HG03060 (cell line): ENCODE measurements around the gene POC1B.

Experiments
- ATAC-seq: cut with Tn5 transposase; IDR thresholded peaks from one replicate; pipeline ENCODE4 v1.9.1; 2021; ENCODE audit warnings: low read depth, moderate number of reproducible peaks; ENCODE audit not compliant: unreplicated experiment

The POC1B gene

DNA sequence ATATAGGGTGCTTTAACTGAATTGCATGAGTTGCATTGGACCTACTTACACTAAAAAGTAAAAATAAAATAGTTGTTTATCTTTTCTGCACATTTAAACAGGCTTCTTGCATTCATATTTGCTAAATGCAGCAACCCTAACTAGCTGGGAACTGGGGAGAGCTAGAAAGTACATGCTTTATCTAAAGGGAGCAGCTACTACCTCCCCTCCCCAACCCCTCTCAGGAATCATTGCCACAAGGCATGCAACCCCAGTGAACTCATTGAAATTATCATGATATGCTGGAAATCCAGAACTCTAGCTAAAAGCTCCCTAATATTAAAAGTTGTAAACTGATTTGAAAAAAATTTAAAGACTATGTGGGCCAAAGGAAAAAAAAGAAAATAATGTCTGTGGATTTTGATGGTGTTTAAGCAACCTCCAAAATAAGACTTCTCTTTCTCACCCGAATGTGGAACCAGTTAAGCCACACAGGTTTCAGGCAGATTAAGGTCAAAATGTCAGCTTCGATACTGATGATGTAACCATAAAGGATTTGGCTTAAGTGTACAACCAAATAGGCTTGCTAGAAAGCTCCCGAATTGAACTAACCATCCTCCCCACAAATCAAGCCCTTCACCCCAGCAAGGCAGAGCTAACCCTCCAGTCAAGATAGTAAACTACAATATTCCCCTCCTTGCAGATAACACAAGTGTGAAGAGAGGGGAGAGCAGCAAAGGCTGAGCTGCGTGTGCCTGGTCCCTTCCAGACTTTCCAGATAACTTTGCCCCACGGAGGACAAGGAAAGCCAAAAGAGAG is 13.8 kb upstream of the POC1B start:
- ATAC-seq, result no peak

DNA sequence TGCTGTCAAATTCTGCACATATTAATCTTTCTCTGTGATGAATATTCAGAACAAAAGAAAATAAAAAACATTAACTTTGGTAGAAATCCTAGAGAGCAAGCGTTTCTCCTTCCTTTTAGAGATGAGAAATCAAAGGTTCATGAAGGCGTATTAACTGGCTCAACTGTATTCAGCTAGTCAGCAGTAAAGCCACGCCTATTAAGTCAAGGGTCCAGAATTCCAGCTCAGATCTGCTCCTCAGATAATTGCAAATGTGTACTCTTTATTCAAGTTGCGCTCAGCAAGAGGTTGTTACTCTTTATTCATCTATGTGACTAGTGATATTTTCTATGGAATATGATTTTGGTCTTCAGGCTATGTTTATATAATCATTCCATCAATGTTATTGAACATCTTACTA is 13.1 kb upstream of the POC1B start:
- no peak for ATAC-seq

DNA sequence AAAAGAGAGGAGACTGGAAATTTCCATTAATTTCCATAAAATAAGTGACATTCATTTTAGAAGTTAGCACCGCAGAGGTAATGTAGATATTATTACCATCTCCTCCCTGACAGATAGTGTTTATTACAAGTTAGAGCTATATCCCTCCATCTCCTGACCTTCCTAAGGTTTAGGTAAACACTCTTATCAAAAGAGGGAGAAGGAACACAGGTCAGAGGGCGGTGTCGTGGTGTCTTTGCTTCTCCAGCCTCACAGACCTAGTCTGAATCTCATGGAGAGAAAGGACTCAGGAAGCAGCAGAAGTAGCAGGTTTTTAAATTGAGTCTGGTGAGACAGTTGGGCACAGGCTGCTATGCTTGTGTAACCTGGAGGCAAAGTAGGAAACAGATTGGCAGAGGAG is 11.5 kb upstream of the POC1B start:
- no peak for ATAC-seq

DNA sequence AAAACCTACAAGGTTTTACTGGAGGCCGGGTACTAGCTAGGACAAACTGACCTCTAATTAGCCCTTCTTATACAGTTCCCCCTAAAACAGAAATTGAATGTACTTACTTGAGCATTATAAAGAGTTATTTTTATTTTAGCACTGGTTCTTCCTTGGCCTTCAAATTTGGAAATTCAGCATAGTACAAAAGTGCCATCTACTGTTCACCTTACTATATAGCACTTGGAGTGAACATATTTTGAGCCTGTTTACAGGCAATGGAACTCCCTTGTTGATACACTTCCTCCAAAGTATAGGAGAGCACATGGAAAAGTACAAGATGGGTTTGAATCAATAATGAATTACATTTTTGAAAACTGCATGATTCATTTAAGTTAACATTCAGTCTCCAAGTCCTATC is 3.9 kb upstream of the POC1B start:
- ATAC-seq, result peak; percentile 30

DNA sequence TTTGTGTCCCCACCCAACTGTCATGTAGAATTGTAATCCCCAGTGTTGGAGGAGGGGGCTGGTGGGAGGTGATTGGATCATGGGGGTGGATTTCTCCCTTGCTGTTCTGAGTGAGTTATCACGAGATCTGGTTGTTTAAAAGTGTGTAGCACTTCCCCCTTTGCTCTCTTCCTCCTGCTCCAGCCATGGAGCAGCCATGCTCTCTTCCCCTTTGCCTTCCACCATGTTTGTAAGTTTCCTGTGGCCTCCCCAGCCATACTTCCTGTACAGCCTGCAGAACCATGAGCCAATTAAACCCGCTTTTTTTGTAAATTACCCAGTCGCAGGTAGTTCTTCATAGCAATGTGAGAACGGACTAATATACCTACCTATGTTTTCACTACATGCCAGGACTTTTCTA is 2.6 kb upstream of the POC1B start:
- no peak for ATAC-seq

DNA sequence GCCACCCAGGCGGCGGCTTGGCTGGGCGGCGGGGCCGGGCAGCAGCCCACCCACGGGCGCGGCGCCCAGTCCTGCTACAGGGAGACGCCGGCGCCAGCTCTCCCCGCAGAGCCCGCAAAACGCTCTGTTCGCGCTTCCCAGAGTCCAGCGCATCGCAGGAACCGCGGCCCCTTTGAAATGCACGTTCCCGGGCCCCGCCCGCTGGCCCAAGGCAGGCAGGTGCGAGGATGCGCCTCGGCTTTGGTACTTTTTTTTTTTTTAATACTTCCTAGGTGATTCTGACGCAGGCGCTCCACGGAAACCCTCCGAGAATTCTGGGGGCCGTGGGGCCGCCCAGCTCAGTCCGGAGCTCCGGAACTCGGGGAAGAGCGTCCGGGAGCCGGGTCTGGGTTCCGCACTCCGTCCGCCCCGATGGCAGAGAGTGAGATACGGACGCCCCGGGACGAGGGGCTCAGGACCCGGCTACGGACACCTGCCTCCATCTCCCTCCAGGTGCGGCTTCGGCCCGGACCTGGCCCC is 483 bp downstream of the POC1B start:
- ATAC-seq, result peak; percentile 7

DNA sequence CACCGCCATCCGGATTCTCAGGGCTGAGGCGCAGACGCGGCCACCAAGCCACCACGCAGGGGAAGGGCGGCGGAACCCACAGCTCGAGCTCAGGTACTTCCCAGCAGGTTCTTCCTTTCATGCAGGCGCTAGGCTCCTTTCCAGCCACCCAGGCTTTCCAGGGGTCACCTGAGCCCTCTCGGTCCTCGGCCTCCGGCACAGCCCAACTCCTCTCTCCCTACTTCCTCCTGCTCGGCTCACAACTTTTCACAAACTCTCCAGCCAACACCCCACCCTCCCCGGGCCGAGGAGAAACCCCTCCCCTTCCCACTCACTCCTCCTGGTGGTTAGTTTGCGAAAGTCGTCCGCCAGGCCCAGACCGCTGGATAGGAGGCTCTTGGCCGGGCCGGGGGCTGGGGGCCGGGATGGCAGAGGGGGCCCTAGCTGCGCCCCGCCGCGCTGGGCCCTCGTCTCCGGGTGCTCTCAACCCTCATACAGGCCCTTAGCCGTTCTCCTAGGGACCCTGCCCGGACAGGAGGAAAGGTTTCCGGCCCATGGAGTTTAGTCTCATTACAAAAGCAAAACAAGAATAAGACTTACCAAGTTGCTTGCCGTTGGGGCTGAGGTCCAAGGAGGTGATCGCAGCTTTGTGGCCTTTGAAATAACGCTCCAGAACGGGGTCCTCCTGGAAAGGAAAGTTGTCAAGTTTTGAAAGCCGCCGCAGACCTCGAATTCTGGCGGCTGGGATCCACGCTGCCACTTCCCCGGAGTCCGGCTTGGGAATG is 1.1 kb downstream of the POC1B start, which contains the start of gene GALNT4:
GALNT4 (minus strand) TSS at position 256 of the 764 bp plus-strand sequence; CDS start at position 9, 247 bp downstream.
- peak; percentile 41 for ATAC-seq

DNA sequence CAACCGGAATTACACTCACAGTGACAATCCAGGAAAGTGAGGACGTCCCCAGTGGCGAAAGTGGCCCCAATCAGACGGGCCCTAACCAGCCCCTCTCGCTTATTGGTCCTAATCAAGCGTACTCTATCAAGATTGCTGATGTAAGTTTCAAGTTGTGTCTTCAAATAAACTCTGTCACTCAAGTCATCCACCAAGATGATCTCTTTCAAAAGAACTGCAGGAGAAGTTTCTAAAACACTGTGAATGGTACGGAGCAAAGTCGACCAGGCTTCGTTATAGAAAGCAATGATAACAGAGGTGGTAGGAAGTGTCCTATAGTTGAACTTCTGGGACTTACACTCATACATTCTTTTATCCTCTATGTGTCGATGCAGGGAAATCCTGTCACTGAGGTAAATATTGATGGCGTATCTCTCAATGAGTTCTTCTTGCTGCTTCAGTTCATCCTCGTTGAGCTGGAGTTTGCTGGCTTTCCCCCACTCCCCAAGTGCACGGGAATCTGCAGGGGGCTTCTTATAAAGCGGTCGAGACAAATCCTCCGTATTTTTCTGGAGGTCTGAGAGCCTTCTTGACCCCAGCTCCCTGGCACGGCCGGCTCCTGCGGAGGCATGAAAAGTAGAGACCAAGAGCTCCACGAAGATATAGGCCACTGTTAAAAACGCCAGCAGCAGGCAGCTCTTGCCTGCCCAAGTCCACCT is 1.9 kb downstream of the POC1B start:
- no peak for ATAC-seq

DNA sequence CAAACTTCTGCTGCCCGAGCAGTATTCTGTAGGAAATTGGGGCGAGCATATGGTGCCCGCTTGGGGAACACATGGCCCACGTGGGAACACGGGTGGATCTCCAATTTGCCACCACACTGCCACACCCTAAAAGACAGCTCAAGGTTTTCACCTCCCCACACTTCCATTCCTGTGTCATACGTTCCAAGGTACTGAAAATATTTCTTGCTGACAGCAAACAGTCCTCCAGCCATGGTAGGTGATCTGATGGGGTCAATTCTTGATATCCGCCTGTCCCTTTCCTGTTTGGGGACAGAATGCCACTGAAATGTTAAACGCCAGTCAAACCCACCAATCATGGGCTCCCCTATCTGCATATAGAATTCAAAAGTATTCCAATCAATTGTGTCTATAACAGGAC is 2.5 kb downstream of the POC1B start:
- no peak for ATAC-seq

DNA sequence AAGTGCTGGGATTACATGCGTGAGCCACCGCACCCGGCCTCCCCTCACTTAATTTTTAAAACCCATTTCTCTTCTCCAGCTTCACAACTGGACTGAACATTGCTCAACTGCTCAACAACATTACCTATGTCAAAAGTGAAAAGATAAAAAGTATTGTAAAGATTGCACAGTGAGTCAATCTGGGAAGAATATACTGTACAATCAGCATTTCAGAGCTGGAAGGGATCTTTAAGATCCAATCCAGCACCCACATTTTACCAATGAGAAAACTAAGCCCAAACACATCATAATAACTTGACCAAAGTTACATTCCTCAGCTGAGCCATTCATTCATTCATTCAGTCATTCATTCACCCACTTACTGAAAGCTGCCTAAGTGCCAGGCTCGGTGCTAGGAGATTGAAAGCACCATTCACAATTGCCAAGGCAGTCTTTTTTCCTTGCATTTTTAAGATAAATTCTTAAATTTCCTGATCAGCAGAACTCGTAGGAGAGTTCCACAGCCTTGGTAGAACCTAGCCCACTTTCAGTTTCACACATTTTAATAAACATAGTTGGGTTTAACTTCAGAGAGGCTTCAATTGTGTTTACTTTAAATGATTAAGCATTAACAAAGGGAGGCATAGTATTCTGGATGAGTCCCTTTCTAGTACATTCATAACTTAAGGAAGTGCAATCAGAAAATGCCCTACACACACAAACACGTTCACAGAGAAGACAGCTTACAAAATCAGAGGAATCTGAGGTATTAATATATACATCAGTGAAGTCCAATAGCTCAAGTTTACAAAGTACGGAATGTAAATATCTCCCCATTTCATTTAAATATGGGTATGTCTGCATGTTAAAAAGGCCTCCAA is 4.3 kb downstream of the POC1B start:
- ATAC-seq, result no peak

DNA sequence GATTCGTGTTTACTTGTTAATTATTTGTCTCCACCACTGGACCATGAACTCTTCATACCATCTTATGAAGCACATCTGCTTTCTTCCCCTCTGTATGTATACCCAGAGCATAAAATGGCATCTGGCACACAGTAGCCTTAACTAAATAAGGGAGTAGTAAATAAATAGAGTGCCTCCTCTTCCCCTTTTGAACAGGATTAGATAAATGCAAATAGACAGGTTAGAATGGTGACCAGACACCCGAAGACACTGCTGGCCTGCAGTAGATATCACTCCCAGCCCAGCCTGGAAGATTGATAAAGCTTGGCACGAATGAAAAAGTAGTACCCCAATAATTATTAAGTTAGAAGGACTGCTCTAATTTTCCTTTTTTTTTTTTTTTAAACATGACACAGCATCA is 8.1 kb downstream of the POC1B start:
- no peak for ATAC-seq

DNA sequence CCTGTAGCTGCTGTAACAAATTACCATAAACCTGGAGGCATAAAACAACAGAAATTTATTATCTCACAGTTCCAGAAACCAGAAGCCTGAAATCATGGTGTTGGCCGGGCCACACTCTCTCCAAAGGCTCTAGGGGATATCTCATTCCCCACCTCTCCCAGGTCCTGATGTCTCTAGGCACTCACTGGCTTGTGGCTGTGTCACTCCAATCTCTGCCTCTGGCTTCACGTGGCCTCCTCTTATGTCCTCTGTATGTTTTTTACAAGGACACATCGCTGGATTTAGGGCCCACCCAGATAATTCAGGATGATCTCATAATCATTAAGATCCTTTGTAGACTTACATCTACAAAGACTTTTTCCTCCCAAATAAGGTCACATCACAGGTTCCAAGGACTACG is 9.2 kb downstream of the POC1B start:
- no peak for ATAC-seq

DNA sequence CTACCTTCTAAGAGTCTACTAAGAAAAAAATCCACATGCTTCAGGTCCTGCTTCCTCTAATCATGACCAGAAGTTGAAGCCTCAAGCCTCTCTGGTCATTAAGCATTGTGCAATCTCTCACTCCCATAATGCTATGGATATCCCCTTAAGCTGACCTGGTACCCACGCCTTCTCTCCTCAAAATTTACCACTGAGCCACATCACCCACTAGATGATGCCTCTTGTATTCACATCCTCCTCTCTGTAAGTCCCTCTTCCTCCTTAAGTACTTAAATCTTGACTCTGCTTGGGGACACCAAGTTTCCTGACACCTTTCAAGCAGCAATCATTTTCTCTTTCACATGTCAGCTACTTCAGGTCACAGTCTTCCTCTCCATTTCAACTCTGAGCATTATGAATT is 11.1 kb downstream of the POC1B start:
- no peak for ATAC-seq

DNA sequence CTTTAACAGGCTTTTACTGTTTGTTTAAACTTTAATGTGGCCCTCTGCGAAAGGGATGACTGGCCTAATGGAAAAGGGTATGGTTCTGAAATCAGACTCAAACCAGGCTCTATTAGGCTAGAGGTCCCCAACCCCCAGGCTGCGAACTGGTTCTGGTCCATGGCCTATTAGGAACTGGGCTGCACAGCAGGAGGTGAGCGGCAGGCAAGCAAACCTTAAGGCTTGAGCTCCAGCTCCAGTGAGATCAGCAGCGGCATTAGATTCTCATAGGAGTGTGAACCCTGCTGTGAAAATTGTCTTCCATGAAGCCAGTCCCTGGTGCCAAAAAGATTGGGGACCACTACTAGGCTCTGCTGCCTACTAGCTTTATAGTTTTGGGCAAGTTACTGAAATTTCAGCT is 12.3 kb downstream of the POC1B start:
- no peak for ATAC-seq

DNA sequence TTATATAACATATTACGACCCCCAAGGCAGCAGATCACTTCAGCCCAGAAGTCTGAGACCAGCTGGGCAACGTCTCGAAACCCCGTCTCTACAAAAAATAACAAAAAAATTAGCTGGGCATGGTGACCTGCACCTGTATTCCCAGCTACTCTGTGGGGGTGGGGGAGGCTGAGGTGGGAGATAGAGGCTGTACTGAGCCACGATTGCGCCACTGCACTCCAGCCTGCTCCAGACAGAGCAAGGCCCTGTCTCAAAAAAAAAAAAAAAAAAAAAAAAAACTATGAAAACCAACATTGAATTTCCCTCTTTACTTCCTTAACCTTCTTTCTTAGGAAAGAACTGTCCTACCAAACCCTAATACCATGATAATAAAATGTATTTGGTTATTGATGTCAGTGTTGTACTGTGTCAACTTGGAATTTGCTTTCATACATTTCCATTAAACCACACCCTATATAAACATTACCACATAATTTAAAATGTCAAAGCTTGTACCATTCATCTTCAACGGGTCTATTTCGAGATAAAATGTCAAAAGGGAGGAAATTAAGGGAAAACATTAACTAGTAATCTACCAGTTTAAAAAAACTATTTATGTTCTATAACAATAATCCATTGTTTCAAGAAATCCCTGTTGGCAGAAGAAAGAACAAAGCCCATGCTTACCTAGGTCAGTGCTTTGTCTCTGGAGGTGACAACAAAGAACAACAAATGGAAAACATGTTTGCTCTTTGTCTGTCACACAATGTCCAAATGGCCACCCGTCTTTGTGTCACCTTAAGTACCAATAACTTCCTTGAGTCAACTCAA is 18.6 kb downstream of the POC1B start:
- no peak for ATAC-seq

DNA sequence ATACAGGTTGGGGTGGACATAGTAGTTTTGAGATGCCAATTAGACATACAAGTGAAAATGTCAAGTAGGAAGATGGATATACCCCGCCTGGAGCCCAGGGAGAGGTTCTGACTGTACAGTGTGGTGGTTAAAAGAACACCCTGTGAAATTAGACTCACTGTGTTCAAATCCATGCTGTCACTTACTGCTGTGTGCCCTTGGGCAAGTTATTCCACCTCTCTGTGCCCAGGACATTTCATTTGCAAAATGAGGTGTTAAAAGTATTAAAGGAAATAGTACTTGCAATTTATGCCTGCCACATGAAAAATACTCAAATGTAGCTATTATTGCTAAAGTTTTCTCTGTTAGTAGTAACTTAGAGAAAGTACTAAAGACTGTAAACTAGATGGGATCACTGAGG is 19.8 kb downstream of the POC1B start:
- no peak for ATAC-seq

DNA sequence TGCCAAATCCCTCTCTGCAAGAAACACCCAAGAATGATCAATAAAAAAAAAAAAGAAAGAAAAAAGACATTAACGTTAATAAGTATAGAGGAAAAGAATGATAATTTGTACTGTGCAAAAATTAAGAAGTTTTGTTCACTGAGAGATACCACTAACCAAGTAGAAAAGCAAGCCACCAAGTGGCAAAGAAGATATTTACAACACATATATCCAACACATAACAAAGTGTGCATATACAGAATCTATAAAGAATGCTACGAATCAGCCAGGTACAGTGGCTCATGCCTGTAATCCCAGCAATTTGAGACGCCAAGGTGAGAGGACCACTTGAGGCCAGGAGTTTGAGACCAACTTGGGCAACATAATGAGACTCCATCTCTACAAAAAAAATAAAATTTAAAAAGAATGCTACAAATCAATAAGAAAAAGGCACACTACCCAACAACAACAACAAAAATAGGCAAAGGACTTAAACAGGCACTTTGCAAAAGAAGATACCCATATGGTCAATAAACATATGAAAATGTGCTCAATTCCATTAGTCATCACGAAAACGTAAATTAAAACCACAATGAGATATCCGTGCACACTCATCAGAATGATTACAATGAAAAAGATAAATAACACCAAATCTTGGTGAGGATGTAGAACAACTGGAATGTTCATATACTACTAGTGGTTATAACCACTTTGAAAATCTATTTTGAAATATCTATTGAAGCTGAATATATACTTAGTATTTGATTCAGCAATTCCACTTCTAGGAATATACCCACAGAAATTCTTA is 21.1 kb downstream of the POC1B start:
- no peak for ATAC-seq

DNA sequence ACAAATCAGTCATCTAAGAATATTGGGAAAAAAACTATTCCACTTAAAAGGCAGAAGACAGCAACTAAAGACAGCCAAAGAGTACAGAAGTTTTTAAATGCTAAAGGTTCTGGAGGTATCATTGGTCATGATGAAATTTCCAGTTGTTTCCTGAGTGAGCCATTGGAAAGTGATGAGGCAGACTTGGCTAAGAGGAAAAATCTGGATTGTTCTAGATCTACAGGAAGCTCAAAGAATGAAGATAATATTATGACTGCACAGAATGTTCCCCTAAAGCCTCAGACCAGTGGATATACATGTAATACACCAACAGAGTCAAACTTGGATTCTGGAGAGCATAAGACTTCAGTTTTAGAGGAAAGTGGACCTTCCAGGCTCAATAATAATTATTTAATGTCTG is 24.1 kb downstream of the POC1B start:
- ATAC-seq, result no peak

DNA sequence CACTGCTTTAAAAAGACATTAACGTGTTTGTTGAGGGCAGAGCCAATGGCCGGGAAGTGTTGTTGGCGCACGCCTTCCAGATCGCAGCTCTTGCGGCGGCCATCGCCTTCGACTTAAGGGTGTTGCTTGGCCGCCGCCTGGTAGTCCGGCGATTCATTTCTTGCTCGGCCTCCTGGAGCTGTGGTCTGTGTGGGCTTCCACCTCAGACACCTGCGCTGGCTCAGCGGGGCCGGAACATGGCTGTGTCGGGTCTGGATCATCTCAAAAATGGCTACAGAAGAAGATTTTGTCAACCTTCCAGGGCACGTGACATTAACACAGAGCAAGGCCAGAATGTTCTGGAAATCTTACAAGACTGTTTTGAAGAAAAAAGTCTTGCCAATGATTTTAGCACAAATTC is 26.0 kb downstream of the POC1B start:
- ATAC-seq, result no peak
